ENCODE data around the gene TDRD7.
"Not testable (repeated sequence)": the region's sequence is repeated elsewhere in the genome, so short reads cannot be mapped to it uniquely, and the experiment has no call there.

Gene TDRD7

DNA sequence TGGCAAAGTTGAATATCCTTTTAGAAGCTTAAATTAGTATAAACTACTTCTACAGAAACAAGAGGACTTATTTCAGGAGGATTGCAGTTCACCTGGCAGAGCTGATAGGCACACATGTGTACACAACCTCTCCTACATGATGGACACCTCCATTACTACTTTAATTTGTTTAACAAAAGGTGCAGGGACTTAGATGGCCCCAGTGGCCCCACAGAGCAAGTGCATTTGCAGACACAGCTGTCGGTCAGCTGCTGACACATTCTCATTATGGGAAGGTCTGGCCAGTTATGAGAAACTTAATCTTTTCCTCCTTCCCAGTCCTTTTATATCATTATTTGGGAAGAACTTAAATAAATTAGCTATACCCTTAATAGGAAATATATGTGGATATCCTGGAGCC, 28.3 kb downstream of the TDRD7 start:
- TF ChIP-seq, protein P1, sequence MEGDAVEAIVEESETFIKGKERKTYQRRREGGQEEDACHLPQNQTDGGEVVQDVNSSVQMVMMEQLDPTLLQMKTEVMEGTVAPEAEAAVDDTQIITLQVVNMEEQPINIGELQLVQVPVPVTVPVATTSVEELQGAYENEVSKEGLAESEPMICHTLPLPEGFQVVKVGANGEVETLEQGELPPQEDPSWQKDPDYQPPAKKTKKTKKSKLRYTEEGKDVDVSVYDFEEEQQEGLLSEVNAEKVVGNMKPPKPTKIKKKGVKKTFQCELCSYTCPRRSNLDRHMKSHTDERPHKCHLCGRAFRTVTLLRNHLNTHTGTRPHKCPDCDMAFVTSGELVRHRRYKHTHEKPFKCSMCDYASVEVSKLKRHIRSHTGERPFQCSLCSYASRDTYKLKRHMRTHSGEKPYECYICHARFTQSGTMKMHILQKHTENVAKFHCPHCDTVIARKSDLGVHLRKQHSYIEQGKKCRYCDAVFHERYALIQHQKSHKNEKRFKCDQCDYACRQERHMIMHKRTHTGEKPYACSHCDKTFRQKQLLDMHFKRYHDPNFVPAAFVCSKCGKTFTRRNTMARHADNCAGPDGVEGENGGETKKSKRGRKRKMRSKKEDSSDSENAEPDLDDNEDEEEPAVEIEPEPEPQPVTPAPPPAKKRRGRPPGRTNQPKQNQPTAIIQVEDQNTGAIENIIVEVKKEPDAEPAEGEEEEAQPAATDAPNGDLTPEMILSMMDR (IDR thresholded peaks at IDR 0.05; ENCODE audit: low read depth, low read length, missing control alignments), result no peak
- in situ Hi-C loops (cut with HindIII; ENCODE audit: low pct_ligation_motif_present, low sequenced_read_pairs), result no loop called here
- Histone ChIP-seq H3K36me3 (replicated peaks) (no peaks in the 10 kb centered on the region), H3K27me3 (replicated peaks) (no peaks in the 10 kb centered on the region), H3K27ac (no peak overlapping the region), H3K4me3 (ENCODE audit: low read depth, low read length) (no peak overlapping the region)
- DNase-seq, result no peak

DNA sequence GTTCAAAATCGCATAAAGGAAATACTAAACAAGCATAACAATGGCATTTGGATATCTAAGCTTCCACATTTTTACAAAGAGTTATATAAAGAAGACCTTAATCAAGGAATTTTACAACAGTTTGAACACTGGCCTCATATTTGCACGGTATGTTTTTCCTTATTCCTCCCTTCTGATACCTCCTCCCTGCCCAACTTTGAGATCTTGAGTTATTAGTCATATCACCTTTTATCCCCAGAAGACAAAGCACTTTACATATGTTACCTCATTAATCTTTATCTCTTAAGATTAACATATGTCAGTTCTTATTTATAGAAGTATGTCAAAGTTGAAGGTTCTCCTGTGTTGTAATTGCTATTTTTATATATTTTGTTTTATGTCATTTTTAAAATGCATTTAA, 29.8 kb downstream of the TDRD7 start:
- Histone ChIP-seq H3K27me3 (replicated peaks) (no peaks in the 10 kb centered on the region), H3K36me3 (replicated peaks) (no peaks in the 10 kb centered on the region), H3K27ac (no peak overlapping the region), H3K4me3 (ENCODE audit: low read depth, low read length) (no peak overlapping the region)
- TF ChIP-seq, protein P1 (IDR thresholded peaks at IDR 0.05; ENCODE audit: low read depth, low read length, missing control alignments), result no peak
- DNase-seq, result no peak
- in situ Hi-C loops (cut with HindIII; ENCODE audit: low pct_ligation_motif_present, low sequenced_read_pairs), result no loop called here

DNA sequence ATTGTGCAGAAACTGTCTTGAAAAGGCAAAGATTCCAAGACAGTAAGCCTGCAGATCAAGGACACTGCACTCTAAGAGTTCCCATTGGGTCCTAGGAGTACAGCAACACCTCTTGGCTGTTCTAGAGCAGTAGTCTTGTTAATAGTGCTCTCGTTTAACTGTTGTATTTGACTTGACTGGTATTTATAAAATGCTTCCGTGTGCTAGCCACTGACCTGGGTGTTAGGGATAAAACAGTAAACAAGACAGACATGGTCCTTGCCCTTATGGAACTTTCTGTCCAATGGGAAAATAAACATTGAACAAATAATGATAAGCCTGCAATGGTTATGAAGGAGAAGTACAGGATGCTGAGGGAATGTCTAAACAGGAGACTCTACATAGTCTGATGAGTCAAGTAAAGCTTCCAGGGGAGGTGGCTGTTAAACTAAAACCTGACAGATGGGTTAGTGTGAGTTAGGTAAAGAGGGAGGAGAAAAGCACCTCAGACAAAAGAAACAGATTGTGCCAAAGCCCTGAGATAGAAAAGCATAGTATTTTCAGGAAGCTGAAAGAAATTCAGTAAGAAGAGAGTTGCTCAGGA, 33.3 kb downstream of the TDRD7 start:
- in situ Hi-C loops (cut with HindIII; ENCODE audit: low pct_ligation_motif_present, low sequenced_read_pairs), result no loop called here
- H3K27ac ChIP-seq, result no peak overlapping the region
- H3K27me3 ChIP-seq (replicated peaks), result no peaks in the 10 kb centered on the region
- TF ChIP-seq, protein P1 (IDR thresholded peaks at IDR 0.05; ENCODE audit: low read depth, low read length, missing control alignments), result no peak
- no peaks in the 10 kb centered on the region for H3K36me3 ChIP-seq (replicated peaks)
- no peak overlapping the region for H3K4me3 ChIP-seq (ENCODE audit: low read depth, low read length)
- no peak for DNase-seq

DNA sequence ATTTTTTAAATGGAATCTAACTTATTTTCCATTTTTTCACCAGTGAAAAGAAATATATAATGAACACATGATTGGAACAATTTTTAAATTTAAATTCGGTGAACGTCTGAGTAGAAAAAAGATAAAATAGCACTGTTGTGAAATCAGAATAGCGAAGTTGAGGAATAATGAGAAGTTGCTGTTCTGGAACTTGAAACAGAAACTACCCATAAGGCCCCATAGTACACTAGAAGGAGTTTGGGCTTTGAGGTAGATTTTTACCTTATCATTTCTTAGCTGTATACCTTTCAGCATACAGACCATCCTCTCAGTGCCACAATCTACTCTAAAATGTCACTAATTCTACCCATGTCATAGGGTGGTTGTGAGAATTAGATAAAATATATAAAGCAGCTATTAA, 35.1 kb downstream of the TDRD7 start:
- in situ Hi-C loops (cut with HindIII; ENCODE audit: low pct_ligation_motif_present, low sequenced_read_pairs), result no loop called here
- no peak overlapping the region for H3K27ac ChIP-seq
- no peaks in the 10 kb centered on the region for H3K27me3 ChIP-seq (replicated peaks)
- H3K4me3 ChIP-seq (ENCODE audit: low read depth, low read length), result no peak overlapping the region
- TF ChIP-seq, protein P1 (IDR thresholded peaks at IDR 0.05; ENCODE audit: low read depth, low read length, missing control alignments), result no peak
- H3K36me3 ChIP-seq (replicated peaks), result no peaks in the 10 kb centered on the region
- no peak for DNase-seq

DNA sequence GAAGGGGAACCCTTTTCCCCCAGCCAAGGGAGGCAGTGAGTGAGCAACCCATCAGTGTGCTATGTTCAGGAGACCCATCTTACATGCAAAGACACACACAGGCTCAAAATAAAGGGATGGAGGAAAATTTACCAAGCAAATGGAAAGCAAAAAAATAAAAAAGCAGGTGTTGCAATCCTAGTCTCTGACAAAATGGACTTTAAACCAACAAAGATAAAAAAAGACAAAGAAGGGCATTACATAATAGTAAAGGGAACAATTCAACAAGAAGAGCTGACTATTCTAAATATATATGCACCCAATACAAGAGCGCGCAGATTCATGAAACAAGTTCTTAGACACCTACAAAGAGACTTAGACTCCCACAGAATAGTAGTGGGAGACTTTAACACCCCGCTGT, 41.7 kb downstream of the TDRD7 start:
- H3K4me3 ChIP-seq (ENCODE audit: low read depth, low read length); in situ Hi-C loops (cut with HindIII; ENCODE audit: low pct_ligation_motif_present, low sequenced_read_pairs); H3K27me3 ChIP-seq (replicated peaks); H3K27ac ChIP-seq; DNase-seq; H3K36me3 ChIP-seq (replicated peaks): not testable (repeated sequence)

DNA sequence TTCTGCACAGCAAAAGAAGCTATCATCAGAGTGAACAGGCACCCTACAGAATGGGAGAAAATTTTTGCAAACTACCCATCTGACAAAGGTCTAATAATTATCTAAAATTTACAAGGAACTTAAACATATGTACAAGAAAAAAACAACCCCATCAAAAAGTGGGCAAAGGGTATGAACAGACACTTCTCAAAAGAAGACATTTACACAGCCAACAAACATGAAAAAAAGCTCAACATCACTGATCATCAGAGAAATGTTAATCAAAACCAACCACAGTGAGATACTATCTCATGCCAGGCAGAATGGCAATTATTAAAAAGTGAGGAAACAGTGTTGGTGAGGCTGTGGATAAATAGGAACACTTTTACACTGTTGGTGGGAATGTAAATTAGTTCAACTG, 44.9 kb downstream of the TDRD7 start:
- H3K4me3 ChIP-seq (ENCODE audit: low read depth, low read length); in situ Hi-C loops (cut with HindIII; ENCODE audit: low pct_ligation_motif_present, low sequenced_read_pairs); DNase-seq; H3K27ac ChIP-seq; H3K27me3 ChIP-seq (replicated peaks); H3K36me3 ChIP-seq (replicated peaks): not testable (repeated sequence)

DNA sequence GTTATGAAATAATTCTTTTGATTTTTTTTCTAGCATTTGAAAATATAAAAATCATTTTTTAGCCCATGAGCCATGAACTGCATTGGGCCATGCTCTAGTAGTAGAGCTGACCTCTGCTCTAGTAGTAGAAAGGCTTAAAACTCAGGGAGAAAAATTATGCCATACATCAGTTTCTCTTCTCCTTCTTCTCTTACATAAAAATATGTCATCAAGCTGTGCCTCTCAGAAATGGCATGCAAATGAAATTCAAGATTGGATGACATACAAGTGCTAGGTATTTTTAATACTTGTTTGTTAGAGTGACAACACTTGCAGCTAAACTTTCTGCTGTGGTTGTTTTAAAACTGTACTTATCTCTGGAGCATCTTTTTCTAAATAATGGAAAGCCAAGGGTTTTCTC, 47.4 kb downstream of the TDRD7 start:
- in situ Hi-C loops (cut with HindIII; ENCODE audit: low pct_ligation_motif_present, low sequenced_read_pairs), result no loop called here
- DNase-seq, result no peak
- Histone ChIP-seq H3K4me3 (ENCODE audit: low read depth, low read length) (no peak overlapping the region), H3K36me3 (replicated peaks) (no peaks in the 10 kb centered on the region), H3K27me3 (replicated peaks) (no peaks in the 10 kb centered on the region), H3K27ac (no peak overlapping the region)
- TF ChIP-seq, protein P1 (IDR thresholded peaks at IDR 0.05; ENCODE audit: low read depth, low read length, missing control alignments), result no peak

Data from brain microvascular endothelial cell (primary cell).